Right lobe of liver (tissue), 4 donors: ENCODE data around the gene CARNS1.

Source experiments
- POLR2A ChIP-seq: fragments of 450-650 bp; IDR thresholded peaks from one replicate; pipeline ENCODE4 v1.6.1; 2017; ENCODE audit warnings: antibody characterized with exemption, mild to moderate bottlenecking
- TF ChIP-seq, protein P1 (sequence below), 4 donors: fragments of 200-600 bp in 3 of 4; fragments of 450-650 bp in 1 of 4; IDR thresholded peaks; one replicate each; pipeline versions ENCODE4 v1.5.1 to v1.8.0; 2016 to 2022; ENCODE audit warnings: antibody characterized with exemption in 4 of 4, mild to moderate bottlenecking in 2 of 4
- donor health status: DM: no; HTN: no; CAD: no.
- donor health status: DM: no; HTN: no; CAD: no.
- donor health status: DM: no; HTN: yes; CAD: no.

DNA sequence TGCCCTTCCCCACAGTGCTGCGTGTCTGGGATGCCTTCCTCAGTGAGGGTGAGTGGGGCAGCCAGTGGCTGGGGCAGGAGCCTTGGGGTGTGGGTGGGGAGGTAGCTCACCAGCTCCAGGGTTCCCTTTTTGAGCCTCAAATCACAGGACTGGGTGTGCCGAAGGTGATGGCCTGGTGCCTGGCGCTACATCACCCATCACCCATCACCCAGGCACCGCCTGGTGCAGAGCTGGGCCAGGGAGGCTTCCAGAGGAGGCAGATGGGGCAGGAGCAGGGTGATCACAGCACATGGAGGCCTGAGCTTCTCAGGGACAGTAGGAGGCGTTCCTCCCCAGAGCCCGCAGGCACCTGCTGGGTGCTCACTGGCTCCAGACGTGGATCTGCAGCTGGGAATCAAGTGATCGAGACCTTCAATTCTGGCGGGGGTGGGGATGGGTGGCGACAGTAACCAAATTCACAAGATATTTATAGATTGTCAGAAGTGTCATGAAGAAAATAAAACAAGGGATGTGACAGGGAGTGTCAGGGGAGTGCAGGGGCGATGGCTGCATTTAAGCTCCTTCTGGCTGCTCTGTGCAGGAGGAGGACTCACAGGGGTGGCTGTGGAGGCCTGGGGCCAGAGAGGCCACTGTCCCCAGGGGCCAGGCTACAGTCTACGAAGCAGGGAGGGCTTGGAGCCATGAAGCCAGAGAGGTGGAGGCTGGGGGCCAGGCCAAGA is 8.3 kb upstream of the CARNS1 start:
- TF ChIP-seq, protein P1, sequence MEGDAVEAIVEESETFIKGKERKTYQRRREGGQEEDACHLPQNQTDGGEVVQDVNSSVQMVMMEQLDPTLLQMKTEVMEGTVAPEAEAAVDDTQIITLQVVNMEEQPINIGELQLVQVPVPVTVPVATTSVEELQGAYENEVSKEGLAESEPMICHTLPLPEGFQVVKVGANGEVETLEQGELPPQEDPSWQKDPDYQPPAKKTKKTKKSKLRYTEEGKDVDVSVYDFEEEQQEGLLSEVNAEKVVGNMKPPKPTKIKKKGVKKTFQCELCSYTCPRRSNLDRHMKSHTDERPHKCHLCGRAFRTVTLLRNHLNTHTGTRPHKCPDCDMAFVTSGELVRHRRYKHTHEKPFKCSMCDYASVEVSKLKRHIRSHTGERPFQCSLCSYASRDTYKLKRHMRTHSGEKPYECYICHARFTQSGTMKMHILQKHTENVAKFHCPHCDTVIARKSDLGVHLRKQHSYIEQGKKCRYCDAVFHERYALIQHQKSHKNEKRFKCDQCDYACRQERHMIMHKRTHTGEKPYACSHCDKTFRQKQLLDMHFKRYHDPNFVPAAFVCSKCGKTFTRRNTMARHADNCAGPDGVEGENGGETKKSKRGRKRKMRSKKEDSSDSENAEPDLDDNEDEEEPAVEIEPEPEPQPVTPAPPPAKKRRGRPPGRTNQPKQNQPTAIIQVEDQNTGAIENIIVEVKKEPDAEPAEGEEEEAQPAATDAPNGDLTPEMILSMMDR (IDR thresholded peaks at IDR 0.05): no peak
- no peak for TF ChIP-seq POLR2A
